HG02884 (cell line): ENCODE data around the gene GPR68.
"Not testable (repeated sequence)": the region's sequence is repeated elsewhere in the genome, so short reads cannot be mapped to it uniquely, and the experiment has no call there.

Experiments
- ATAC-seq: cut with Tn5 transposase; IDR thresholded peaks from one replicate; pipeline ENCODE4 v1.9.1; 2021; ENCODE audit warnings: mild to moderate bottlenecking, moderate library complexity; ENCODE audit not compliant: unreplicated experiment

Gene GPR68

DNA sequence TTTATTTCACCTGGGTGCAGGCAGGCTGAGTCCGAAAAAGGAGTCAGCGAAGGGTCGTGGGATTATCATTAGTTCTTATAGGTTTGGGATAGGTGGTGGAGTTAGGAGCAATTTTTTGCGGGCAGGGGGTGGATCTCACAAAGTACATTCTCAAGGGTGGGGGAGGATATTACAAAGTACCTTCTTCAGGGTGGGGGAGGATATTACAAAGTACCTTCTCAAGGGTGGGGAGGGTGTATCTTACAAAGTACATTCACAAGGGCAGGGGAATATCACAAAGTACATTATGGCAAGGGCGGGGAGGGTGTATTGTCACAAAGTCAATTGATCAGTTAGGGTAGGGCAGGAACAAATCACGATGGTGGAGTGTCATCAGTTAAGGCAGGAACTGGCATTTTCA lies 43.7 kb downstream of the GPR68 start:
- ATAC-seq: not testable (repeated sequence)

DNA sequence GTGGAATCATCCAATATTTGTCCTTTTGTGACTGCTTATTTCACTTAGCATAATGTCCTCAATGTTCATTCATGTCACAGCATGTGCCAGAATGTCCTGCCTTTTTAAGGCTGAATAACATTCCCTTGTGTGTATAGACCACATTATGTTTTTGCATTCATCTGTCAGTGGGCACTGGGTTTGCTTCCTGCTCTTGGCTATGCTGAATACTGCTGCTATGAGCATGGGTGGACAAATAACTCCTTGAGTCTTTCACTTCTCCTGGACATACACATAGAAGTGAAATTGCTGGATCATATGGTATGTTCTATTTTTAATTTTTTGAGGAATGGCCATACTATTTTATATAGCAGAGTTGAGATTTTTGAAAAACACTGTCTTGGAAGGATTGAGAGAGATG lies 46.9 kb downstream of the GPR68 start:
- ATAC-seq: no peak

DNA sequence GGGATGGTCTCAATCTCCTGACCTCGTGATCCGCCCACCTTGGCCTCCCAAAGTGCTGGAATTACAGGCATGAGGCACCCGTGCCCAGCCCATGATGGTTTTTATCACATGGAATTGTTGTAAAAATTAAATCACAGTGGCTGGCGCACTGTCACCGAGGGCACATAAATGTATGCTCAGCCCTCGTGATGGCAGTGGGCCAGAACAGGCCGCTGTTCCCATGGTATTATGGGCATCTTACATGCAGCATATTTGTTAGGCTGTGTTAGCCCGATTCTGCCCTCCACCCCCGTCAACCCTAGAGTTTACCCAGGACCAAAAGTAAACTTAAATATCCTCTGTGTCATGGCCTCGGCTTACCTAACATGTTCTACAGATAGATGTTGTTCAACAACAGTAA lies 48.6 kb downstream of the GPR68 start:
- ATAC-seq: no peak

DNA sequence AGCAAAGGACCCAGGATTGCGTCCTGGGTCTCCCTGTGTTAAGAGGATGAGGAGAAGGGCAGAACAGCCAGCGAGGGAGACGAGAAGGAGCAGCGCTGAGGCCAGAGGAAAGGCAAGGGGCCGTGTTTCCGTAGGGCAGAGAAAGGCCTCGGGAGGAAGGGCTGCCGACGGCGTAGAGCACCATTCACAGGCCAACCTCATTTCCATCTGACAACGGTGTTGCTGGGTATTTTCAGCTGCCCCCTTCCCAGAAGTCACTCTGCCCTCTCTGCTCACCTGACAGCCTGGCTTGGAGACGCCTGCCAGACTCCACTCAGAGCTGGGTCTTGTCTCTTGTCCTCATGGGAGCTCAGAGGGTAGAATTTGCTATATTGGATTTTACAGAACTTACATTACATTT lies 51.4 kb downstream of the GPR68 start:
- no peak for ATAC-seq

DNA sequence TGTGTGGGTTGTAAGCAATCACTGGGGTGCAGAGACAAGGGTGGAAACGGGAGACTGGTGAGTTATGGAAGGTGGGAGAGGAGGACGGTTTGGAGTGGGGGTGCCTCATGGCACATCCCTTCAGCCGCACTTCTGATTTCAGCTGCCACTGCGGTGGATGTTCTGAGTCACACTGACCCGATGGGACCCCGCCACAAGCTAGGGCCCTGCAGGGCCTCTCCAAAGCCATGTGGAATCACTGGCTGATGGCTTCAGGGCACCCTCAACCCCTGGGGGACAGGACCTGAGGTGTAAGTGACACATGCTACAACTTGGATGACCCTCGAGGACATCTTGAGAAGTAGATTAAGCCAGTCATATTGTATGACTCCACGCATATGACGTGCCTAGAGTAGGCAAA lies 53.7 kb downstream of the GPR68 start:
- ATAC-seq: no peak

DNA sequence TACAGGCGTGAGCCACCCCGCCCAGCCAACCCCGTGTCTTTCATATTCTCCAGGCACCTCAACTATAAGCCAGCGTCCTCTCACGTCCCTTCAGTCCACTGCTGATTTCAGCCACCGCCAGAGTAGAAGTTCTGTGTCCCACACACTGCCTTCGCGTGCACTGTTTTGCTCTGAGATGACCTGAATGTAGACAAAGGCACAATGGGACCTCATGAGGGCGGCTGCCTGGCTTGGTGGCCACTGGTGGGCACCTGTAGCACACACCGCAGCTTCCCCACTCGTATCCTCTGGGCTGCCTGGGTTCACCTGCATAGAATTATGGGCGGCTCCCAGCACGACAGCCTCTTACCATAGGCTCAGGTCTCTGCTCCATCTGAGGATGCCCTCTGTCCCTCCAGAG lies 57.2 kb downstream of the GPR68 start:
- ATAC-seq: no peak

DNA sequence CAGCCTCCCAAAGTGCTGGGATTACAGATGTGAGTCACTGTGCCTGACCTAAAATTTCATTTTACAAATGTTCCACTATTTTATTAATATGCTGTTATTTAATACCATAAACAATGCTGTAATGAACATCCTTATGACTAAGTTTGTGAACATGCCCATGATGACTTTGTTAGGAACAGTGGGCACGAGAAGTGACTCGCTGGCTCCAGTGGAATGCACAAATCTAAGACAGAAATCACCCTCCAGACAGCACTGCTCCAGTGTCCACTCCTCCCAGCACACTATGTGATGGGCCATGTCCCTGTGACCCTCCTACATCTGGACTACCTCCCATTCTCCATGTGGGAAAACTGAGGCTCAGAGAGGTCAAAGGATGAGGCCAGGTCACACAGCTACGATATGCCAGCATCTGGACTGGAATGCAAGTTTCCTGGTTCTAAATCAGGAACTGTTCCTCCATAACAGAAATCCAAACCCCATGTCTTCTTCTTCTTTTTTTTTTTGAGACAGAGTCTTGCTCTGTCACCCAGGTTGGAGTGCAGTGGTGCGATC lies 57.9 kb downstream of the GPR68 start:
- ATAC-seq: no peak

DNA sequence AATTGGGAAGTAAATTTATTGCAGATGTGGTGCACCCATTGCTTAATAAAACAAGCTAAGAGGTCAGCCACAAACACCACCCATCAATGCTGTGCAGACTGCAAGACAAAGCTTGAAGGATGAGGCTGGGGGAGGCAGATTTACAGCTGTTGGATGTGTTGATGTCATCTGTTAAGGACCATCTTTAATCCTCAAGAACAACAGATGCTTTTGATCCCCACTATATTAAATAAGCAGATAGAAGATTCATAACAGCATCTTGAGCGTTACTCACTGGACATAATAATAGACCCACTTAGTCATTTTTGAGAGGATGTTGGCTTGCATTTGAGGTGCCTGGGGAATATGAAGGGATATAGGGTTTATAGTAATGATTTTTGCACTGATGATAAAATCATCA lies 58.8 kb downstream of the GPR68 start:
- no peak for ATAC-seq

DNA sequence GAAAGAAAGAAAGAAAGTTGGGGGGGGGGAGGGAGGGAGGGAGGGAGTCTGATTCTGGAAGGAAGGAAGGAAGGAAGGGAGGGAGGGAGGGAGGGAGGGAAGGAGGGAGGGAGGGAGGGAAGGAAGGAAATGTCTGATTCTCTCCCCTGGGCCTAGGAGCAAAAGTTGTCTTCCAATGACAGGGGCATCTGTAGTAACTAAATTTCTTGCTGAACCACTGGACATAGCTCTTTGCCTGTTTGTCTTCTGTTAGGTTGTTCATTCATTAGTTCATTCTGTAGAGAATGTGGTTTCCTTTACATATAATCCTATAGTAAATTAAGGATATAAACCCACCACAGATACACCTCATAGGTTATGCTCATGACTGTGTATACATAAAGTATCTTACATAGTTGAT lies 59.9 kb downstream of the GPR68 start:
- no peak for ATAC-seq

DNA sequence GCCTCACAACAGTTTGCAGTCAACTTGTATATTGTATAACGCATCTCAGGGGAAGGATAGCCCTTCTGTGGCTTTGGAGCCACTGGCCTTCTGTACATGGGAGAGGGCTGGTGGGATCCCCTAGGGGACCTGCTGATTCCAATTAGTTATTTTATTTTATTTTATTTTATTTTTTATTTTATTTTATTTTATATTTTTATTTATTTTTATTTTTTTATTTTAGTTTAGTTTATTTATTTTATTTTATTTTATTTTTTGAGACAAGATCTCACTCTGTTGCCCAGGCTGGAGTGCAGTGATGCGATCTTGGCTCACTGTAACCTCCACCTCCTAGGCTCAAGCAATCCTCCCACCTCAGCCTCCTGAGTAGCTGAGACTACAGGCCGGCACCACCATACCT lies 61.8 kb downstream of the GPR68 start:
- not testable (repeated sequence) for ATAC-seq
